T-helper 2 cell treated with Interferon-gamma antibody and Interleukin-4, amounts not matched to agents 100 ng/mL and 5 ng/mL, for 36 hours (primary cell): ENCODE measurements around the gene USP43. TPM values are rescaled to one million over a fixed set of nuclear protein-coding genes. Genes with fewer than 3 reads are reported as not detected.

Source experiments
- intact Hi-C: fragments of 100-400 bp; cut with micrococcal nuclease; formaldehyde crosslinking; loops from one replicate; pipeline ENCODE4 v1.15.1; 2023
- total RNA-seq: library from RNA; stranded (reverse); gene quantifications from 2 replicates; pipeline ENCODE4 v1.2.3, GENCODE V29; 2022

The USP43 gene
- total RNA-seq, 1 donor from 2014 or later: 0.14 TPM

- intact Hi-C loops: no loop called here
These were observed 126.1 kb downstream of the USP43 start for GRCh38 chr17:9771465-9771864.

- intact Hi-C loops: no loop called here
These were observed 127.3 kb downstream of the USP43 start for GRCh38 chr17:9772658-9773057.

- intact Hi-C loops: no loop called here
These were observed 131.6 kb downstream of the USP43 start for GRCh38 chr17:9776911-9777310.

Other genes starting within 250 kb of the USP43 start
- 64.2 and 70.9 TPM in 2 replicates for gene STX8, start 69.7 kb upstream of the USP43 start, total RNA-seq
- gene CFAP52, start 68.9 kb upstream of the USP43 start, total RNA-seq: not detected in 2 replicates
- not detected in 2 replicates for gene DHRS7C, start 146.1 kb downstream of the USP43 start, total RNA-seq
- gene GSG1L2, start 176.6 kb downstream of the USP43 start, total RNA-seq: not detected in 2 replicates
- not detected in 2 replicates for gene GLP2R, start 180.4 kb downstream of the USP43 start, total RNA-seq